H7 (cell line): Measurements from ENCODE around the gene NAV3. TPM values are rescaled to one million over a fixed set of nuclear protein-coding genes. Genes with fewer than 3 reads are reported as not detected.

ENCODE experiments used
- DNase-seq: peaks from one replicate; pipeline ENCODE4 v3.0.0; 2012
- H3K27me3 ChIP-seq: 2 replicates; pipeline ENCODE4 v1.6.0; 2011; ENCODE audit warnings: mild to moderate bottlenecking, low read length; ENCODE audit not compliant: control insufficient read depth, insufficient read depth
- H3K36me3 ChIP-seq: replicated peaks from 2 replicates; pipeline ENCODE4 v1.5.1; 2011; ENCODE audit warnings: low read length; ENCODE audit not compliant: control insufficient read depth, insufficient read depth
- H3K4me3 ChIP-seq: 2 replicates; pipeline ENCODE4 v1.5.1; 2011; ENCODE audit warnings: low read depth, mild to moderate bottlenecking, control low read depth, low read length, moderate library complexity; ENCODE audit not compliant: insufficient read depth
- total RNA-seq: library from RNA; depleted of rRNA; stranded (reverse); fragments of >200 nt; shearing (Covaris generic); gene quantifications from 2 replicates; pipeline ENCODE4 v1.2.3, GENCODE V29; 2014

The NAV3 gene
- total RNA-seq, 1 experiment from 2014 or later: 0.14 TPM

DNA sequence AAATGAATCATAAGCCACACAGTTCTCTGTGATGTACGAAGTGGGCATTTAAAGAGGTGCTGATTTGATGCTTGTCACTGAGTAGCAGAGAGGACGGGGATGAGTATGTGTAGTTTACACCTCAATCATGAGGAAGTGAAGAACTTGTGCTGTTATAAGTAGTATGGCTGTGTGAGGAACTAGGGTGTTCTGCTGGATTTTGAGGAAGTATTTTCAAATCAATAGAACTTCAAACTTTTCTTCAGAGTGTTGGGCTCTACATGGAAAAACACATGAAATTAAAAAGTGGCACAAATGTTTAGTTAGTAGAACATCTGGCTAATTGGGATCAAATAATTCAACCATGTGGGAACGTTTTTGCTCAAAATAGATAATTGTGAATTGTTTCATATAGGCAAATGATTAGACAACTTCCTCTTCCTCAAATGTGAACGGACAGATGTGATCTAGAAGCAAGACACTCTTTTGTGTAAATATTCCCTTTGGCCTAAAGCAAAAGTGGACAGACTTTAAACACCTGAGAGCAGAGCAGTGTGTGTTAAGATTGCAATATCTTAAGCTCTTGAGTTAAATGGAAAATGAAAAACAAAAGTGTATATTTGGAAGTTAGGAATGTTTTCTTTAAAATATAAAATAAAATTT lies 168.5 kb downstream of the NAV3 start:
- no peak for DNase-seq
- no peaks in the 10 kb centered on the region for H3K27me3 ChIP-seq
- no peak overlapping the region for H3K4me3 ChIP-seq
- no peaks in the 10 kb centered on the region for H3K36me3 ChIP-seq

- no peaks in the 10 kb centered on the region for H3K27me3 ChIP-seq
- no peak for DNase-seq
- H3K36me3 ChIP-seq: no peaks in the 10 kb centered on the region
- H3K4me3 ChIP-seq: no peak overlapping the region
These were observed 172.2 kb downstream of the NAV3 start for GRCh38 chr12:78002878-78003277.

DNA sequence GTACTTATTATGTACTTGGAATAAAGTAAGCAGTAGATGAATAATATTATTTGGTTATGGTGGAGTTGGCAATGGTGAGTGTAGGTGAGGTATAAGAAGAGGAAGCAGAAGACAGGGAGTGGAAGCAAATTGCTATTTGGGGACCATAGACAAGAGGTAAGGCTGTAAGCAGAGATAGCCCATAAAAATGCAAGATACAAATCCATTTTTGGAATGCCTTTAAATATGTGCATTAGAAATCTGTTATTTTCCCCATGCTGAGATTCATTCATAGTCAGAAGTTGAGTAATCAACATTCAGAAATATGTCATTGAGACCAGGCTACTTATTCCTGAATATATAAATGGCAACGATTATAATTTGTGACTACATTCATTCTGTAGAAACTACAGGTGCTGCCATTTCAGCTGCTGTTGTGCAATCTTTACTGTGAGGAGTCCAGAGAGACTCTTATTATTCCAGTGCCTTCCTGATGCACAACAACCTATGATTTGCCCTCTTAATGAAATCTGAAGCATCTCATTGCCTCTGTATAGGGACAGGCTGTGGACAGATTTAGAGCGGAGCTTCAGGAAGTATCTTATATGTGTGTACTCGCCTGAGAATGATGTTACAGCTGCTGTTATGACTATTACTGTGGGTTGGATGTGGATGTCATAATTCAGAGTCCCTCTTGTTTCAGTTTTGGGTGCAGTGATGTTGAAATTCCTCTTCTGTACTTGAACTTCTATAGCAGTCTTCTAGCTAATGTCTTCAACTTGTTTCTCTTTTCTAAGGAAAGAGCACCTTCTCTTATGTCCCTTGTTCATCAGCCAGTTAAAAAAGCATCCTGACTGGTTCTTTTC lies 173.8 kb downstream of the NAV3 start:
- DNase-seq: no peak
- Histone ChIP-seq H3K4me3 (no peak overlapping the region), H3K36me3 (no peaks in the 10 kb centered on the region), H3K27me3 (no peaks in the 10 kb centered on the region)

GRCh38 chr12:78005094-78005492 lies 174.4 kb downstream of the NAV3 start:
- no peak overlapping the region for H3K4me3 ChIP-seq
- no peak for DNase-seq
- H3K27me3 ChIP-seq: no peaks in the 10 kb centered on the region
- H3K36me3 ChIP-seq: no peaks in the 10 kb centered on the region

DNA sequence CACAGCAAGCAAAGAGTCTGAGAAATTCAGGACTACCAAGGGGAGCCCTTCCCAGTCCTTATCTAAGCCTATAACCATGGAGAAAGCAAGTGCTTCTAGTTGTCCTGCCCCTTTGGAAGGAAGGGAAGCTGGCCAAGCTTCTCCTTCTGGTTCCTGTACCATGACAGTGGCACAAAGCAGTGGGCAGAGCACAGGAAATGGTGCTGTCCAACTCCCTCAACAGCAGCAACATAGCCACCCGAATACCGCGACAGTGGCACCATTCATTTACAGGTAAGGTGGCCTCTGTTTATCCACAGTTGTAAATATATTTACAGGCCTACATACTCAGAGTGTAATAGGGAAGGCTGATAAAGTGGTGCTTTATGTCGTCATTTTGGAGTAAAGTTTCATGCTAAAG lies 176.5 kb downstream of the NAV3 start:
- no peak for DNase-seq
- Histone ChIP-seq H3K4me3 (no peak overlapping the region), H3K36me3 (no peaks in the 10 kb centered on the region), H3K27me3 (no peaks in the 10 kb centered on the region)

GRCh38 chr12:78009031-78009430 lies 178.3 kb downstream of the NAV3 start:
- H3K36me3 ChIP-seq: no peaks in the 10 kb centered on the region
- DNase-seq: no peak
- H3K27me3 ChIP-seq: no peaks in the 10 kb centered on the region

GRCh38 chr12:78018171-78018910 lies 187.6 kb downstream of the NAV3 start:
- Histone ChIP-seq H3K36me3 (no peaks in the 10 kb centered on the region), H3K27me3 (no peaks in the 10 kb centered on the region), H3K4me3 (no peak overlapping the region)
- DNase-seq: no peak

More at GRCh38 chr12:78009031-78009430, 178.3 kb downstream of the NAV3 start:
- no peak overlapping the region for H3K4me3 ChIP-seq

- H3K27me3 ChIP-seq: no peaks in the 10 kb centered on the region
- no peak for DNase-seq
- no peak overlapping the region for H3K4me3 ChIP-seq
- H3K36me3 ChIP-seq: no peaks in the 10 kb centered on the region
These were observed 188.2 kb downstream of the NAV3 start for GRCh38 chr12:78018939-78019338.

GRCh38 chr12:78028426-78028825 lies 197.7 kb downstream of the NAV3 start:
- Histone ChIP-seq H3K4me3 (no peak overlapping the region), H3K27me3 (no peaks in the 10 kb centered on the region), H3K36me3 (no peaks in the 10 kb centered on the region)
- DNase-seq: no peak

- H3K4me3 ChIP-seq: no peak overlapping the region
- no peak for DNase-seq
- no peaks in the 10 kb centered on the region for H3K27me3 ChIP-seq
- H3K36me3 ChIP-seq: no peaks in the 10 kb centered on the region
These were observed 203.3 kb downstream of the NAV3 start for GRCh38 chr12:78034025-78034424.

DNA sequence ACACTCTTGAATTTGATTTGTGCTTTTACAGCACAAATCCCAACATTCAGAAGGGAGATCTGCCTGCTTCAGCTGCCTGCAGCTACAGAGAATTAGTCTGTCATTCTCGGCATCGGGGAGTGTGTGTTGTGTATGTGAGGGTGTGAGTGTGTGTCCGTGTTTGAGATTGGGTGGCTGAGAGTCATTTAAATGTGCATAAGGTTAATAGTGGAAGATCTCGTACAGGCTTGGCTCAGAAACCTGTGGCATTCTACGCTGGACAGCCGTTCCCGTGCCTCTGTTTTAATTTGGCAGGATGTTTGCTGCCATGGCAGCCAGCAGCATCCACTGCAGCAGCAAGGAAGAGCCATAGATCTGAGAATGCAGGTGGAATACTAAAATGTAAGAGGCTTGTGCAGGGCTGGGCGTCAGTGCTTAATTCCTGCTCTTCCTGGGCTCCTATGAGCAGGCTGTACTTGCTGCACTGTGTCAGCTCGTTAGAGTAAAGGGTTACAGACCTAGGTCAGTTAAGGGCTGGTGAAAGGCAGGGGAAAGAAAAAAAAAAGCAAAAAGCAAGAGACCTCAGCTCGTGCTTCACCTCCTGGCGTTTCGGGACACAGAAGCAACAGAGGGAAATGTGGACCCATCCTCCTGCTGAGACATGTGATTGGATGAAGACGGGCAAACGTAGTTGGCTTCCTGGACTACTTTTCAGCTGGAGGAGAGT lies 205.4 kb downstream of the NAV3 start:
- no peaks in the 10 kb centered on the region for H3K27me3 ChIP-seq
- DNase-seq: no peak
- no peak overlapping the region for H3K4me3 ChIP-seq
- H3K36me3 ChIP-seq: no peaks in the 10 kb centered on the region

DNA sequence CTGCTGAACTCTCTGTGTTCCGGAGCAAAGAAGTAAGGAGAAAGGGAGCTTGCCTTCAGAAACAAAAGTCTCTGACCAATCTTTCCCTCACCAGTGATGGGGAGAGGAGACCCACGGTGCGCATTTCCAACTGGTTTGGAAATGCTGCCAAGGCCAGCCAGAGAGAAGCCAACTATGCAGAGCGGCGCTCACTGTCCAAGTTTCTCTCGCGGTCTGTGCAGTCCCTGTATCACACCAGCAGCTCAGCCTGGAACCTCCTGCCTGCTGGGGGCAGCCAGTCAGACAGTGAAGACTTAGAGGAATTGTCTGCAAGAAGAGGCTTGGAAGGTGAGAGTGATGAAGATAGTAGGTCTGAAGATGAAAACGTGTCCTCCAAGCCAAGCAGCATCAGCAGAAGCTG lies 206.2 kb downstream of the NAV3 start:
- DNase-seq: no peak
- no peaks in the 10 kb centered on the region for H3K36me3 ChIP-seq
- no peak overlapping the region for H3K4me3 ChIP-seq
- H3K27me3 ChIP-seq: no peaks in the 10 kb centered on the region

- H3K36me3 ChIP-seq: no peaks in the 10 kb centered on the region
- no peak overlapping the region for H3K4me3 ChIP-seq
- peak; percentile 1 for DNase-seq
- no peaks in the 10 kb centered on the region for H3K27me3 ChIP-seq
These were observed 207.0 kb downstream of the NAV3 start for GRCh38 chr12:78037707-78038106.

DNA sequence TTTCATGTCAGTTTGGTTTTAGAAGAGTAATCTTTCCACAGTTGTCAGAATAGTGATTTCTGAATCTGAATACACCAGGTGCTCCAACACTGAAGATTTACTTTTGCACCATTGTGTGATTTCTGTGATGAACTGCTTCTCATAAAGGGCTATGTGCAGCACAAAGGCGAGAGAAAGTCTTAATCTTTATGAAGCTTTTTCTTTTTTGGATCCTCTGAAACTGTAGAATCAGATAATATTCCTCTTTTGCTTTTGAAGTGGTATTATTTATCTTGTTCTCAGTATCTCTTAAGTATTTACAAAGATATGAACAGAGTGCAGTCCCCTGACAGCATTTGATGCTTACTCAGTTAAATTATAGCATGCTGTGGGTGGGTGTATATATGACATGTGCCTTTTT lies 207.8 kb downstream of the NAV3 start:
- H3K27me3 ChIP-seq: no peaks in the 10 kb centered on the region
- no peak overlapping the region for H3K4me3 ChIP-seq
- H3K36me3 ChIP-seq: no peaks in the 10 kb centered on the region
- DNase-seq: no peak
